Loucy (cell line): ENCODE data around the gene FOXG1.

Experiments
- CTCF ChIP-seq: fragments of 200-600 bp; sonication (generic); conservative IDR thresholded peaks from 2 replicates; pipeline ENCODE4 v1.5.1; 2014; ENCODE audit warnings: mild to moderate bottlenecking, antibody characterized with exemption, low read length
- EZH2phosphoT487 ChIP-seq: fragments of 200-600 bp; IDR thresholded peaks from 2 replicates; pipeline ENCODE4 v1.6.1; 2018; ENCODE audit warnings: antibody characterized with exemption, mild to moderate bottlenecking, moderate library complexity, borderline replicate concordance

- no peak for TF ChIP-seq CTCF
- TF ChIP-seq EZH2phosphoT487 = no peak
Observed at GRCh38 chr14:28745176-28745575, 21.4 kb upstream of the FOXG1 start.
